OCI-LY3 (cell line): ENCODE results near the gene ACSF2.

ENCODE experiments used
- CTCF ChIP-seq: fragments of 200-600, 300-600 bp; sonication (generic); IDR thresholded peaks from 2 replicates; pipeline ENCODE4 v1.5.1; 2014; ENCODE audit warnings: antibody characterized with exemption, low read length, low read depth
- EZH2phosphoT487 ChIP-seq: fragments of 200-600 bp; shearing (Covaris generic); IDR thresholded peaks from 2 replicates; pipeline ENCODE4 v1.6.1; 2018; ENCODE audit warnings: antibody characterized with exemption, mixed run types, low read depth

GRCh38 chr17:50437409-50437808 lies 11.4 kb downstream of the ACSF2 start:
- TF ChIP-seq CTCF (no peak), EZH2phosphoT487 (no peak)
